Hepatocyte (in vitro differentiated cells): ENCODE measurements around the gene MAP3K6.

Experiments
- EZH2 ChIP-seq: fragments of 200-600 bp; sonication (generic); IDR thresholded peaks from 2 replicates; pipeline ENCODE4 v1.6.1; 2016; ENCODE audit warnings: antibody characterized with exemption, mild to moderate bottlenecking, borderline replicate concordance
- TF ChIP-seq, protein P1 (sequence below): fragments of 200-600 bp; sonication (generic); IDR thresholded peaks from 2 replicates; pipeline ENCODE4 v1.5.1; 2016; ENCODE audit warnings: antibody characterized with exemption, mild to moderate bottlenecking; ENCODE audit not compliant: poor library complexity

DNA sequence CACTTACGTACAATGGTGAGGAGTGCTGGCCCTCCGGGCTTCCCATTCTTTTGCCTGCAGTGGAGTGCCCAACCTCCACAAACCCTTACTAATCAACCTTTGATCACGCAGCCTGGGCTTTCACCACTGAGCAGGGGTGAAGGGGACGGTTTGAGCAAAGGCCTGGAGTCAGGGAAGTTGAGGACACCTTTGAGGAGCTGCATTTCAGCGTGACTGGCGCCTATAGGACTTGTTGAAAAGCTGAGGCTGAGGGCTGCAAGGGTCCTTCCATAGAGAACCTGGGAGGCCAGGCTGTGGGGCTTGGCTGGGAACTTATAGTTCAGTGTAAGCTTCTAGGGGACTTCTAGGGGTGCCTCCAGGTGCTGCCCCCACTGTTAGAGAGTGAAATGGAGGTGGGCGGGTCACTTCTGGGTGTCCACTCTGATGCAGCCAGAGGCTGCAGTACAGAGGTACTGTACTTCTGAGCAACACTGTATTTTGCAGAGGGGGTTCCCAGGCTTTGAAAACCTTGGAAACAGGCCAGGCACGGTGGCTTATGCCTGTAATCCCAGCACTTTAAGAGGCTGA lies 15.1 kb downstream of the MAP3K6 start:
- TF ChIP-seq, protein P1, sequence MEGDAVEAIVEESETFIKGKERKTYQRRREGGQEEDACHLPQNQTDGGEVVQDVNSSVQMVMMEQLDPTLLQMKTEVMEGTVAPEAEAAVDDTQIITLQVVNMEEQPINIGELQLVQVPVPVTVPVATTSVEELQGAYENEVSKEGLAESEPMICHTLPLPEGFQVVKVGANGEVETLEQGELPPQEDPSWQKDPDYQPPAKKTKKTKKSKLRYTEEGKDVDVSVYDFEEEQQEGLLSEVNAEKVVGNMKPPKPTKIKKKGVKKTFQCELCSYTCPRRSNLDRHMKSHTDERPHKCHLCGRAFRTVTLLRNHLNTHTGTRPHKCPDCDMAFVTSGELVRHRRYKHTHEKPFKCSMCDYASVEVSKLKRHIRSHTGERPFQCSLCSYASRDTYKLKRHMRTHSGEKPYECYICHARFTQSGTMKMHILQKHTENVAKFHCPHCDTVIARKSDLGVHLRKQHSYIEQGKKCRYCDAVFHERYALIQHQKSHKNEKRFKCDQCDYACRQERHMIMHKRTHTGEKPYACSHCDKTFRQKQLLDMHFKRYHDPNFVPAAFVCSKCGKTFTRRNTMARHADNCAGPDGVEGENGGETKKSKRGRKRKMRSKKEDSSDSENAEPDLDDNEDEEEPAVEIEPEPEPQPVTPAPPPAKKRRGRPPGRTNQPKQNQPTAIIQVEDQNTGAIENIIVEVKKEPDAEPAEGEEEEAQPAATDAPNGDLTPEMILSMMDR: no peak
- no peak for TF ChIP-seq EZH2
